ENCODE measurements around the gene NOX4.

Gene NOX4

GRCh38 chr11:89490981-89491690, at the start of gene NOX4:
Gene NOX4 (minus strand): TSS chr11:89491375. CDS start chr11:89491246, 129 bp downstream.
- no peak for DNase-seq

- no peak for DNase-seq
These were observed 49.7 kb upstream of the NOX4 start for GRCh38 chr11:89540826-89541225.

- no peak for DNase-seq
These were observed 46.8 kb upstream of the NOX4 start for GRCh38 chr11:89537936-89538335.

- no peak for DNase-seq
These were observed 45.8 kb upstream of the NOX4 start for GRCh38 chr11:89536926-89537325.

GRCh38 chr11:89535221-89535620, 44.0 kb upstream of the NOX4 start:
- no peak for DNase-seq

GRCh38 chr11:89529626-89530380, 38.6 kb upstream of the NOX4 start:
- no peak for DNase-seq

- no peak for DNase-seq
These were observed 30.6 kb upstream of the NOX4 start for GRCh38 chr11:89521792-89522191.

GRCh38 chr11:89521294-89521693, 30.1 kb upstream of the NOX4 start:
- no peak for DNase-seq

- no peak for DNase-seq
These were observed 25.3 kb upstream of the NOX4 start for GRCh38 chr11:89516496-89516895.

- no peak for DNase-seq
These were observed 17.4 kb upstream of the NOX4 start for GRCh38 chr11:89508544-89508943.

GRCh38 chr11:89504270-89504669, 13.1 kb upstream of the NOX4 start:
- no peak for DNase-seq

GRCh38 chr11:89503422-89503821, 12.2 kb upstream of the NOX4 start:
- no peak for DNase-seq

- DNase-seq = no peak
These were observed 11.1 kb upstream of the NOX4 start for GRCh38 chr11:89502301-89502700.

GRCh38 chr11:89500336-89500735, 9.2 kb upstream of the NOX4 start:
- DNase-seq = no peak

- no peak for DNase-seq
These were observed 7.8 kb upstream of the NOX4 start for GRCh38 chr11:89498845-89499448.

GRCh38 chr11:89495951-89496350, 4.8 kb upstream of the NOX4 start:
- no peak for DNase-seq

- no peak for DNase-seq
These were observed 2.3 kb upstream of the NOX4 start for GRCh38 chr11:89493431-89493830.

- no peak for DNase-seq
These were observed 584 bp downstream of the NOX4 start for GRCh38 chr11:89490602-89490980.

GRCh38 chr11:89489930-89490329, 1.2 kb downstream of the NOX4 start:
- DNase-seq = no peak

GRCh38 chr11:89487016-89487415, 4.2 kb downstream of the NOX4 start:
- no peak for DNase-seq

- no peak for DNase-seq
These were observed 6.3 kb downstream of the NOX4 start for GRCh38 chr11:89484896-89485295.

- DNase-seq = no peak
These were observed 14.0 kb downstream of the NOX4 start for GRCh38 chr11:89477175-89477574.

- no peak for DNase-seq
These were observed 27.9 kb downstream of the NOX4 start for GRCh38 chr11:89463266-89463780.

- DNase-seq = no peak
These were observed 32.5 kb downstream of the NOX4 start for GRCh38 chr11:89458716-89459115.
